ENCODE measurements around the gene TRIM45.

- no peak for TF ChIP-seq SMC3 (IDR thresholded peaks at IDR 0.05; ENCODE audit: low read depth, low read length)
- no peak for TF ChIP-seq CTCF (IDR thresholded peaks at IDR 0.05)
- TF ChIP-seq GABPA (IDR thresholded peaks at IDR 0.05; ENCODE audit: low read depth) = no peak
- no peak for TF ChIP-seq REST (IDR thresholded peaks at IDR 0.05; ENCODE audit: low read depth, low read length)
- no peak for TF ChIP-seq RAD21 (IDR thresholded peaks at IDR 0.05; ENCODE audit: low read length)
These were observed 9.4 kb downstream of the TRIM45 start for GRCh38 chr1:117112047-117112717.

Measured in SK-N-SH (cell line).